Activated CD8-positive, alpha-beta memory T cell treated with anti-CD3 and anti-CD28 coated beads, Interleukin-2, amount 50 U/mL, for 4 hours (primary cell): ENCODE results near the gene PRR14.
"Not testable (repeated sequence)": the region's sequence is repeated elsewhere in the genome, so short reads cannot be mapped to it uniquely, and the experiment has no call there.

ENCODE experiments used
- DNase-seq: peaks from one replicate; pipeline ENCODE4 v3.0.0-alpha.2; 2020

PRR14 gene

DNA sequence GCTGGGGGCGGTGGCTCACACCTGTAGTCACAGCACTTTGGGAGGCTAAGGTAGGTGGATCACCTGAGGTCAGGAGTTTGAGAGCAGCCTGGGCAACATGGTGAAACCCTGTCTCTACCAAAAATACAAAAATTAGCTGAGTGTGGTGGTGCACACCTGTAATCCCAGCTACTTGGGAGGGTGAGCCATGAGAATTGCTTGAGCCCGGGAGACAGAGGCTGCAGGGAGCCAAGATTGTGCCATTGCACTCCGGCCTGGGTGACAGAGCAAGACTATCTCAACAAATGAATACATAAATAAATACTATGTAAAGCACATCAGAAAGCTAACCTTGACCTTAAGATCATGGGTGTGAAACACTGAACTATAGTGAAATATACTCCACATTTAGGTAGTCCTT lies 45.9 kb downstream of the PRR14 start:
- DNase-seq, result not testable (repeated sequence)

DNA sequence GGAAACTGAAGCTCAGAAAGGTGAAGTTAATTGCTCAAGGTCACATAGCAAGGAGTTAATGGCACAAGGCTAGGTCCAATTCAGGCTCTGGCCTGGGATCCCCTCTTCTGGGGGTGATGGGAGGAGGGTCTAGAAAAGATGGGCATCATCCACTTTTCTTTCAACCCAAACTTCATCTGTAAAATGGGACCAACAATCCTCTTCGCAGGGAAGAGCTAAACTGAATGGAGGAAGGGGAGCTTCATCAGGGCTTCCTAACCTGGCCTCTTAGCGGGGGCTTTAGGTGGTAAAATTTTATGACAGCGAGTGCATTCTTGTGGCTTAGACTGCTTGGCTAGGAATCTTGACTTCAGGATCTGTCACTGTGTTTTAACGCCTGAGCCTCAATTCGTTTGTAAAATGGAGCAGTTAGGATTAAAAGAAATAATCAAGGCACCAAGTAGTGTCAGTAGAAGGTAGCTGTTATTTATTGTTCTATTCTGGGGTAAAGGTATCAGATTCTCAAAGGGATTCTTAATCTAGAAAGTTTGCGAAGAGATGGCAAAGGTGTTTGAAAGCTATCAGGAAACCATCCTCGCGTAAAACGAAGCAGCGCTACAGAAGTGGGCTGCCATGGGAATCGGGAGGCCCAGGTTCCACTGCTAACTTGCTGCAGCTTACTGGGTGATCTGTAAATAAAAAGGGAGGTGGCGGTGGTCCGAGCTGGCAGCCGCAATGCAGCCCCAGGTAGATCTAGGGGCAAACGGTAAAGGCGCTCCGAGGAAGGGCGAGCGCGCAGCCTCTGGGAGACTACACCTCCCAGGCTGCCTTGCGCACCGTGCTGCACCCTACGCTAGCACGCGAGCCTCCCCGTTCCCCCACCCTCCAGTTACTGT lies 46.7 kb downstream of the PRR14 start:
- no peak for DNase-seq

DNA sequence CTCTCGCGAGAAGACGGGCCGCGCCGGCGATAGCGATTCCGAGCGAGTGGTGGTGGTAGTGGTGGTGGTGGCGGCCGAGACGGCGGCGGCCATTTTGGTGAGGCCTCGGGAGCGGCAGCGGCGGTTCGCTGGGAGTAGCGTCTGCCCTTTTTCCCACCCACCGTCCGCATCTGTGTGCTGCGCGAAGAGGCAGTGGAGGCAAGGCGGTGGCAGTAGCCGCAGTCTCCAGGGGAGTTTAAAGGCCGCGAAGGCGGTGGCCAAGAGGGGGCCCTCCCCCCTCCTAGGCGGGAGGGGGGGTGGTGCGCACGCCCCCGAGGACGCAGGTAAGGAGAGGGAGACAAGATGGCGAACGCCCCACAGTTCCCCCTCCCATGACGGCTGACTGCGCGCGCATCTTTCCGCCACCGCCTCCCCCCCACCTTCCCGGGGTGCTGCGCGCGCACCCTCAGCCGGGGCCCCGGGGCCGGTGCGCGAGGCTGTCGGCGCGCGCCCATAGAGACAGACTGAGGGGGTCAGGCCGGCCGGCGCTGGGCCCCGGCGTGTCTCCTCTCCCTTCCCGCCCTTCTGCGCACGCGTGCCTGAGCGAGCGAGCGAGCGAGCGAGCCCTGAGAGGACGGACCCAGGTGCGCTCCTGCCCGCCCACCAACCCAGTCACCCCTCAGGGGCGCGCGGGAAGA lies 47.5 kb downstream of the PRR14 start:
- peak; percentile 99 for DNase-seq

DNA sequence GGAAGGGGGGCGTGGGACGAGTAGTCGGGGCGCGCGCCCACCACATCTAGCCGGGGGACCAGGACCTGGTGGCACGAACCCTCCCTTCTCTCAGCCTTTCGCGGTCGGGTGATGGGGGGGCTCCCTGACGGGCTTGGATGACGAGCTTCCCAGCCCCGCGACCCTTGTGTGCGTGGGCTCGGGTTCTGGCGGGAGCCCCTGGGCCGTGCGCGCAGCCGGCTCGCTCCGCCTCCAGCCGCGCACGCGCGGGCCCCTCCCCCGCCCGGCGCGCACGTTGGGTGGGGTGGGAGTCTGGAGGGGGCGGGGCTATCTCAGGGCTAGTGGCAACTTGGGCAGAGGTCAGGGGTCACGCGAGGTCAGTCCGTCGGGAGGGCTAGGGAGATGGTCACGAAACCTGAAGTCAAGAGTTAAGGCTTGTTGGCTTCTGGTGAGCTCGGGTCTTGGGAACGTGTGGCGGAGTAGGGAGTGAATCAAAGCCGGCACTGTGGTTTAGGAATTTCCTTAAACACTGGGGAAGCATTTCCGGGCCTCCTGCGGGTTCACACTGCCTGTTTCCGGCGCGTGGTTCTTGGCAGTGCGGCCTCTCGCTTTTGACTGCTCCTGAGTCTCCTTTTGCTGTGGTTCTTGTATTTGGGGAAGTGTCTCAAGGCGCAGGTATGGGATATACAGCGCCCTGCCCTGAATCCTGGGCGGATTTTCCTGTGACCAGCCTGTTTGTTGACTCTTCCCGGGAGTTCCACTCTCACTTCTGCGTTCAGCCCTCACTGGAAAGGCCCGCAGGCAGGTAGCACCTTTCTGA lies 48.3 kb downstream of the PRR14 start, which contains the start of gene SRCAP:
SRCAP (plus strand) TSS at position 356 of the 799 bp plus-strand sequence. CDS start 1,654 bp downstream, outside the sequence.
- DNase-seq, result peak; percentile 86

DNA sequence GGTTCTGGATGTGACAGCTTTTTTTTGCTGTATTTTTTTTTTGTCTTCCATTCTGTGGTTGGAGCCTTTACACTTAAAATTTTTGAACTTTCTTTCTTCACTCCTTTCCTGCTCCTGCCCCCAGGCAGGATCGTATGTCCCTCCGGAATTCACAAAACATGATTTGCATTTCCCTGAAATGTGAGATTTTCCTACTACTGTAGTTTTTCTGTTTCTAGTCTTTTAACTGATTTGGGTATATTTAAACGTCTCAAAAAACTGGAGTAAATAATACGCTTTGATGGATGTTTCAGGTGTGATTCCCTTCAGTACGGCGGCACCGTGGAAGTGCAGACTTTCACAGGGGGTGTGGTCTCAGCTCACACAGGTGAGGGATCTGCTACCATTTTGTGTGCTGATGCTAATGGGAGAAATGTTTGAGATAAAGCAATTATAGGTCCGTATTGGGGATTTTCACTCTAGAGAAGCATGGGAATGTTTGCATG lies 48.9 kb downstream of the PRR14 start:
- DNase-seq, result no peak

DNA sequence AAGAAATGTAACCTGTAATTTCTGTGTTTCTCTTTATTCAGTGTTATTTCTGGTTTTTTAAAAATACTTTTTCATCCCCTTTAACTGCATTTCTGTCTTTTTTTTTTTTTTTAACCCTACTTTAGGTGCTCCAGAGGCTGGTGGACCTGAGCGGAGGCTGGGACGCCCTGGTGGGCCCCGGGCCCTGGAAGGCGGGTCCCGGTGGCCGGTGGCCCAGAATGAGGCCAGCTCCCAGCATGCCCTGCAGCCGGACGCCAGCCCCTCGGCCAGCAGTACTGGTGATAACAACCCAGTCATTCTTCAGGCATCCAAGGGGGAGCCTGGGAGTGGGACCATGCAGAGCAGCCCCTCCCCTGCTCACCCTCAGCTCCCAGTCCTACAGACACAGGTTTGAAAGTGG lies 49.7 kb downstream of the PRR14 start:
- DNase-seq, result no peak

DNA sequence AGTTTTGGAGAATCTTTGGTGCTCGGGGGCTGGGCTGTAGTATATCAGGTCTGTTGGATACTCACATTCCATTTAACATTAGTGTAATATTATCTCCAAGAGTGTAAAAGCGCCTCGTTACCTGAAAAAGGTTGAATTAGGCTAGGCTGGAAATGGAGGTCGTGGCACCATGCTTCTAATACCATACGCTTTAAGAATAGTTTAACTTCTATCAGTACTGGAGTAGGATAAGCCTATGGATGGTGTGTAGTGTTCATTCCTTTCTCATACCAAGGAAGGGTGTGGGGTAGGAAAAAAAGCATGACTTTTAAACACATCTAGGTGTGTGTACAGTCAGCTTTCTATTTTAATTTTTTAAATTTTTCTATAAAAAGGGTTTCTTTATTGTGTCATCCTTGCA lies 50.2 kb downstream of the PRR14 start:
- no peak for DNase-seq

DNA sequence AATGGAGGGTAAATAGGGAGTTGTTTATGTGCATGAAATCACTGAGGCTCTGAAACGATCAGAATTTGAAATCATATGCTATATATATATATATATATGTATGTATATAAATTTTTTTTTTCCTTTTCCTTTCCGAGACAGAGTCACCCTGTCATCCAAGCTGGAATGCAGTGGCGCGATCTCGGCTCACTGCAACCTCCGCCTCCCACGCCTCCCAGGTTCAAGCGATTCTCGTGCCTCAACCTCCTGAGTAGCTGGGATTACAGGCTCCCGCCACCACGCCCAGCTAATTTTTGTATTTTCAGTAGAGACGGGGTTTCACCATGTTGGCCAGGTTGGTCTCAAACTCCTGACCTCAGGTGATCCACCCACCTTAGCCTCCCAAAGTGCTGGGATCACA lies 52.3 kb downstream of the PRR14 start:
- DNase-seq, result not testable (repeated sequence)

DNA sequence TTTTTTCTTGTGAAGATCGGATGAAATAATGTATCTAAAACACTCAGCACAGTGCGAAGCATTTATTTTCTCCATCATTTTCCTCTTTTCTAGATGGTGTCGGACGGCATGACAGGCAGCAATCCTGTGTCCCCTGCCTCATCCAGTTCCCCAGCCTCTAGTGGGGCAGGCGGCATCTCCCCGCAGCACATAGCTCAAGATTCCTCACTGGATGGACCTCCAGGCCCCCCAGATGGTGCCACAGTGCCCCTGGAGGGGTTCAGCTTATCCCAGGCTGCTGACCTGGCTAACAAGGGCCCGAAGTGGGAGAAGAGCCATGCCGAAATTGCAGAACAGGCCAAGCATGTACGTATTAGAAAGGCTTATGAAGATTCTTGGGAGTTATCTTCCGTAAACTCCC lies 53.2 kb downstream of the PRR14 start:
- no peak for DNase-seq
